SH-SY5Y (cell line): ENCODE results near the gene IKZF4.

Experiments used
- GATA2 ChIP-seq: IDR thresholded peaks from 2 replicates; pipeline ENCODE4 v1.6.1; 2011; ENCODE audit warnings: mild to moderate bottlenecking, low read depth, low read length
- GATA3 ChIP-seq: IDR thresholded peaks from 2 replicates; pipeline ENCODE4 v1.6.1; 2011; ENCODE audit warnings: low read depth, mild to moderate bottlenecking, low read length, moderate library complexity

DNA sequence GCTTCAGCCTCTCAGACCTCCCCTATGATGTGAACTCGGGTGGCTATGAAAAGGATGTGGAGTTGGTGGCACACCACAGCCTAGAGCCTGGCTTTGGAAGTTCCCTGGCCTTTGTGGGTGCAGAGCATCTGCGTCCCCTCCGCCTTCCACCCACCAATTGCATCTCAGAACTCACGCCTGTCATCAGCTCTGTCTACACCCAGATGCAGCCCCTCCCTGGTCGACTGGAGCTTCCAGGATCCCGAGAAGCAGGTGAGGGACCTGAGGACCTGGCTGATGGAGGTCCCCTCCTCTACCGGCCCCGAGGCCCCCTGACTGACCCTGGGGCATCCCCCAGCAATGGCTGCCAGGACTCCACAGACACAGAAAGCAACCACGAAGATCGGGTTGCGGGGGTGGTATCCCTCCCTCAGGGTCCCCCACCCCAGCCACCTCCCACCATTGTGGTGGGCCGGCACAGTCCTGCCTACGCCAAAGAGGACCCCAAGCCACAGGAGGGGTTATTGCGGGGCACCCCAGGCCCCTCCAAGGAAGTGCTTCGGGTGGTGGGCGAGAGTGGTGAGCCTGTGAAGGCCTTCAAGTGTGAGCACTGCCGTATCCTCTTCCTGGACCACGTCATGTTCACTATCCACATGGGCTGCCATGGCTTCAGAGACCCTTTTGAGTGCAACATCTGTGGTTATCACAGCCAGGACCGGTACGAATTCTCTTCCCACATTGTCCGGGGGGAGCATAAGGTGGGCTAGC is 13.9 kb downstream of the IKZF4 start:
- TF ChIP-seq GATA3 (no peak), GATA2 (no peak)
